Stimulated activated CD4-positive, alpha-beta T cell treated with anti-CD3 and anti-CD28 coated beads, Interleukin-1b, Interleukin-23, amount 100 ng/mL, for 24 hours (primary cell): ENCODE results near the gene PHTF1.

Experiments used
- DNase-seq, 4 experiments: peaks; one replicate each; pipeline ENCODE4 v3.0.0-alpha.2; 2020; ENCODE audit warnings: low read depth in 4 of 4, low spot score in 1 of 4

PHTF1 gene

DNA sequence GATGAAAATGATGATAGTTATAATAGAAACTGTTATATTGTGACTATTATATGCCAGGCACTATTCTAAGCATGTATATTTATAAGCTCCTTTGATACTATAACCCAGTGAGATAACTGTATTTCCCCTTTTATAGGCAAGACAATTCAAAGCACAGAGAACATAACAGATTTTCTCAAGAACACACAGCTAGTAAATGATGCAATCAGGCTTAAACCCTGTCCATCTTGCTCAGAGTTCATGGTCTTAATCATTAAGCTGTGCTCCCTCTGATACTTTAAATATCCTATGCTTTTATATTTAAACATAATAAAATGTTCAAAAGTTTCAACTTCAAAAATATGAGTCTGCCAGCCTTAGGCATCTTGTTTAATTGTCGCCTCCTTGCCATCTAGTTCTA, 88.6 kb downstream of the PHTF1 start:
- no peak for DNase-seq

DNA sequence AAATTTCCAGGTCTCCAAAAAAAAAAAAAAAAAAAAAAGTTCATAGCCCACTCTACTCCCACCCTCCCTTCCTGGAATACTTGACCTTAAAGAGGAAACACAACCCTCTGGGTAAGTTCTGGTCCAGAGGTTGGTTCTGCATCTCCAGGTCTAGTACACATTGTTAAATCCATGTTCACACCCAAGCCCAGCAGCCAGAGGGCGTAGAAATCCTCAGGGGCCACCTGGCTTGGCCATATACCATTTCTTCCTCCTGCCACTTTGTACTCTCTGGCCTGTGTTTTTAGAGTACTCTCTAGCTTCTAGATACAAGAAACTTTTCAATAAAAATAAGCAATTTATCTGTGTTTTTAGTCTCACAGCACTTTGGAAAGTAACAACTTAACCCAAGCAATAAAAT, 89.3 kb downstream of the PHTF1 start:
- no peak for DNase-seq

DNA sequence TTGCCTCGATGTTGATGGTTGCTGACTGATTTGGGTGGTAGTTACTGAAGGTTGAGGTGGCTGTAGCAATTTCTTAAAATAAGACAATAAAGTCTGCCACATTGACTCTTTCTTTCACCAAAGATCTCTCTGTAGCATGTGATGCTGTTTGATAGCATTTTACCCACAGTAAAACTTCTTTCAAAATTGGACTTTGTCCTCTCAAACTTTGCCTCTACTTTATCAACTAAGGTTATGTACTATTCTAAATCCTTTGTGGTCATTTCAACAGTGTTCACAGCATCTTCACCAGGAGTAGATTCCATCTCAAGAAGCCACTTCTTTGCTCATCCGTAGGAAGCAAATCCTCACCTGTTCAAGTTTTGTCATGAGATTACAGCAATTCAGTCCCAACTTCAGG, 93.2 kb downstream of the PHTF1 start:
- no peak for DNase-seq

GRCh38 chr1:113665071-113665470, 94.2 kb downstream of the PHTF1 start:
- DNase-seq: no peak

DNA sequence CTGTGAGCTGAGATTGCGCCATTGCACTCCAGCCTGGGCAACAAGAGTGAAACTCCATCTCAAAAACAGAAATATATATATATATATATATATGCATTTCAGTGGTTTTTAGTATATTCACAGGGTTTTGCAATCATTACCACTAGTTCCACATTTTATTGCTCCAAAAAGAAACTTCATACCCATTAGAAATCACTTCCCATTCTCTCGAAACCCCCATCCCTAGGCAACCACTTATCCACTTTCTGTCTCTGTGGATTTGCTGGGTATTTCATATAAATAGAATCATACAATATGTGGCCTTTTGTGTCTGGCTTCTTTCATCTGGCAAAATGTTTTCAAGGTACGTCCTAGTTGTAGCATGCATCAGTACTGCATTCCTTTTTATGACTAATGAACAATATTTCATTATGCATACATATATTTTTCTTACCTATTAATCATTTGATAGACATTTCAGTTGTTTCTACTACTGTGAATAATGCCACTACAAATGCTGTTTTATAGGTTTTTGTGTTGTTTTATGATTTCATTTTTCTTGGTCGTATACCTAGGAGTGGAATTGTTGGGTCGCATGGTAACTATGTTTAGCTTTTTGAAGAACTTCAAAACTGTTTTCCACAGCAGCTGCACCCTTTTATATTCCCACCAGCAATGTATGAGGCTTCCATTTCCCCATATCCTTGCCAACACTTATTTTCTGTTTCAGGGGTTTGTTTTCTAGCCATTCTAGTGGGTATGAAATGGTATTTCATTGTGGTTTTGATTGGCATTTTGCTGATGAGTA, 95.9 kb downstream of the PHTF1 start:
- DNase-seq: no peak

DNA sequence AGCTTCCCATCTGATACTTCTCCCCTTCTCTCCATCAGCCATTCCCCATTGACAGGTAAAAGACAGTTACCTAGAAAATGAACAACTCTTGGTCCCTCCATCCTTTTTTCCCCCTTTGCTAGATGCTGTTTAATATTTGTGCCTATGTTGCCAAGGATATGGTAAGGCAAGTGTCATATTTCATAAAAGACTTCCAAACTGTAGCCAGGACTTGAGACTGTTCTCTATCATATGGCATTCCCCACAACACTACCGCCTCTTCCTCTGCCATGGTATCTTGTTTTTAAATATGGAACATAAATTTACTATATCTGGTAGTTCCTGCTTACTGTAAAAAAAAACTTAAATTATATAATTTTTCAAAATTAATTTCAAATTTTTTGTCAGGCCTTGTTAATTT, 97.2 kb downstream of the PHTF1 start:
- no peak for DNase-seq

DNA sequence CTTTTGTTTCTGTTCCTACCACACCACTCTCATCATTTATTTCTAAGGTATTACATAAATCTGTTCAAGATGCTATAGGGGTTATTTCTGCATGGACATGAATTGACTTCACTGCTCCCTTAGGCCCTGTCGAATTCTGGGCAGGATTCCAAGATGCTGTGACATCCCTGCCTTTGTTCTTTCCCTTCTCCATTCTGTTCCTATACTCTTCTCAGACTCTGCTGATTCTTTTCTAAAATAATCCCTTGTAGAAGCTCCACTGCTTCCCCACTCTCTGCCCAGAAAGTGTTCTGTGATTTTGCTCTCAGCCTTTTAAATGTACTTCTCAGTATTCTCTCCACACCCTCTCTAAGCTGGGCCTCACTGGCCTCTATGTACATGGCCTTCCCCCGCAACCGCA, 99.2 kb downstream of the PHTF1 start:
- no peak for DNase-seq

DNA sequence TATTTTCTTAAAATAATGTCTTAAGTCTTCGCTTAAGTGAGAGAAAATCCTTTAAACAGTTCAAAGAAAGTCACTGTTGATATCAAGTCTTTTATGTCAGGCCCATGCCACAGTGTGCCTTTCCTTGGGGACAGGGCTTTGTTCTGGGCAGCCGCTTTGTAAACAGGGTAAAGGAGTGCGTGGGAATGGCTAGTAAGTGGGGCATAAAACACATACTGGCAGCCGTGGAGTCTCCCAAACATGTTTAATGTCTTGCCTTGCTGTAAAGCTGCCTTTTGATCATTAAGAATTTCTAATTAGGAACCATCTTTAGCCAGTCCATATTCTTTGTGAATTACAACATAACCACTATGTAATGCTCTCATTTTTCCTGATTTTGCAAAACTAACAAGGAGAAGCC, 99.7 kb downstream of the PHTF1 start:
- DNase-seq: no peak

DNA sequence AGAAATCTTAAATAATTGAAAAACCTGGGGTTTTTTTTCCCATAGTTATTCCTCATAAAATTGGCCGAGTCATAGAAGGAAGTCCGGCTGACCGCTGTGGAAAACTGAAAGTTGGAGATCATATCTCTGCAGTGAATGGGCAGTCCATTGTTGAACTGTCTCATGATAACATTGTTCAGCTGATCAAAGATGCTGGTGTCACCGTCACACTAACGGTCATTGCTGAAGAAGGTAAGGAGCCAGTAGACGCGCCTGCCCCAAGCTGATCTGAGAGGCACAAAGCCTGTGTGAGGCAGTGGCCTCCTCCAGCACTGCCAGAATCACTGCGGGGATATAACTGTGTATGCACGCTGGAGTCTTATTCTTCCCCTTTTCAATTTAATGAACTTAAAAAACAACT, 100.3 kb downstream of the PHTF1 start:
- no peak for DNase-seq

- no peak for DNase-seq
Measured at GRCh38 chr1:113657556-113658063, 101.7 kb downstream of the PHTF1 start.

DNA sequence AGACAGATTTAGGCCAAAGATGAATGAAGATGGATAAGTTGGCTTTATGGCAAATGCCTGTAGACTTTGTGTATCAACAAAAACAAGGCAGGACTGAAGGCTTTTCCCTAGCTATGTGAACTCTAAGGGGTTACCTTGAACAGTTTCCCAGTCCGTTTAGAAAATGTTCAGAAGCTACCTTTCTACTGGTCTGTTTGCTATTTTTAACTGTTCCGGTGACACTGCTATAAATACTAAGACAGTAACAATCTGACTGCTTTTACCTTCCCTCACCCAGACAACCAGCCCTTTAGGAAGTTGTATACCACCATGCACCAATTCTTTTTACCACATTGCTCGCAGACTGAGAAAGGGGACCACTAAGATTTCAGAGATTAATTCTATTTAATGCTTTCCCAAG, 102.2 kb downstream of the PHTF1 start:
- no peak for DNase-seq

DNA sequence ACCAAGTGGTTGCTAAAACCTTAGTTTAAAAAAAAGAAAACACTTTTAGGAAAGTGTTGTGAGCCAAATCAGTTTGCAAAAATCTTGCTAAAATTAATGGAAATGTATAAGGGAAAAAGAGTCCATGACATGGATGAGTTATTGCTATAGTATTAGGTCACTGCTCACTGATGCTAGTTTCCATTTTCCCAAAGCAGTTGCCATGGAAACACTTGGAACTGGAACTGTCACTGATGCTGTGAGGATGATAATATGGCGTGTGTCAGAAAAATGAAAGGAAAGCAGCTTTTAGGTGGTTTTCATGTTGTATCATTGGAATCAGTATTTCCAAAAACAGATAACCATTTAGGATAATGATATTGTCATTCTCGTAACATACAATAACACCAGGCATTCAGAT, 104.4 kb downstream of the PHTF1 start:
- no peak for DNase-seq

- no peak for DNase-seq
Measured at GRCh38 chr1:113653741-113654140, 105.5 kb downstream of the PHTF1 start.

DNA sequence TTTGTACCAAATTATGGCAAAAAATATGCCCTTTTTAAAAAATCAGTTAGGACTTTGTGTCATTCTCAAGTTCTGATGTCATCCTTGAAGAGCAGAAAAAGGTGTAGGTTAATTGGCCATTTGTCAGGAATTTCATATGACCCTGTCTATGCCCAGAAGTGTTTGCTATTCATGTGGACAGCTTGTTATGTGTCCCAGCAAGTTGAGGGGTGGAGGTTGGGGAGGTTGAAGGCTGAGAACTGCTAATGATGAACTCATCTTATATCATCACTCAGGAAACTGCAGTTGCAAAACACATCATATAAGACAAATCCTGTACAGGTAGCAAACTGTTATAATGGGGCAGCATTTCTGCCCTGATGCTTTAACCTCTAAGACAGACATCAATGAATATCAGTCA, 106.5 kb downstream of the PHTF1 start:
- DNase-seq: no peak

DNA sequence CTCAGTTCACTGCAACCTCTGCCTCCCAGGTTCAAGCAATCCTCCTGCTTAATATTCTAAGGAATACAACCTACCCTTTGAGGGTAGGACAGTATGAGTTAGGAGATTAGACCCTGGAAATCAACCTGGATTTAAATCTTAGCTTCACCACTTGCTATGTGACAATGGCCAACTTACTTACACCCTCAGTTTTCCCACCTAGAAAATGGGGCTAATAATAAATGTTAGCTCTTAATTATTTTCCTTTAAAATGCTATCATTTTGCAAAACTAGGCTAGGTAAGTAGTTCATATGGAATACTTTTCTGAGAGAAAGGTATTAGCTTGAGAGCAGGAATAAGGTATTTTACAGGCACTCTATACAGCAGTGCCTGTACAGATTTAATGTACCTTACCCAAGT, 110.8 kb downstream of the PHTF1 start:
- no peak for DNase-seq

DNA sequence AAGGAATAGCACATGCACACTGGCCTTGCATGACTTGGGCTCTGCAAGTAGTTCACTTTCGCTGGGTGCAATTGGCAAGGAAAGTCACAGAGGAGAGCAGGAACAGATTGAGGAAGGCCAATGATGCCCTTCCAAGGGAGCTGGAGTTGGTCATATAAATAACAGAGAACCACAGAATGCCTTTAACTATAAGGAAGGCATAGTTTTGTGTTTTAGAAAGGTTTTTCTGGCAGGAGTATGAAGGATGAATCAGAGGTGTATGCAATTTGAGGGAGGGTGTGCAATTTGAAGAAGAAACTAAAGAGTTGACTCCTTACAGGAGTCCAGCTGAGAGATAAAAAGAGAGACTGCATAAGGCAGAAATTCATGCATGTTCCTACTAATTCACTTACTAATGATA, 112.1 kb downstream of the PHTF1 start:
- DNase-seq: no peak
